ENCODE data around the gene CAMP.

The CAMP gene

GRCh38 chr3:48215019-48215418 is 8.3 kb upstream of the CAMP start:
- DNase-seq, result no peak

GRCh38 chr3:48215466-48215865 is 7.8 kb upstream of the CAMP start:
- no peak for DNase-seq

- no peak for DNase-seq
Measured at GRCh38 chr3:48215876-48216275, 7.4 kb upstream of the CAMP start.

- no peak for DNase-seq
Measured at GRCh38 chr3:48217449-48217848, 5.8 kb upstream of the CAMP start.

- no peak for DNase-seq
Measured at GRCh38 chr3:48218537-48218936, 4.8 kb upstream of the CAMP start.

- no peak for DNase-seq
Measured at GRCh38 chr3:48219543-48219942, 3.8 kb upstream of the CAMP start.

- DNase-seq, result no peak
Measured at GRCh38 chr3:48220746-48221145, 2.5 kb upstream of the CAMP start.

- no peak for DNase-seq
Measured at GRCh38 chr3:48225587-48225986, 2.3 kb downstream of the CAMP start.

- no peak for DNase-seq
Measured at GRCh38 chr3:48226939-48227338, 3.6 kb downstream of the CAMP start.

- no peak for DNase-seq
Measured at GRCh38 chr3:48232232-48232631, 8.9 kb downstream of the CAMP start.

- DNase-seq, result peak; percentile 40
Measured at GRCh38 chr3:48232734-48233133, 9.4 kb downstream of the CAMP start.

- no peak for DNase-seq
Measured at GRCh38 chr3:48233542-48233941, 10.2 kb downstream of the CAMP start.

- DNase-seq, result no peak
Measured at GRCh38 chr3:48236531-48236930, 13.2 kb downstream of the CAMP start.

GRCh38 chr3:48238531-48239085 is 15.3 kb downstream of the CAMP start:
- DNase-seq, result no peak

- DNase-seq, result no peak
Measured at GRCh38 chr3:48240000-48240963, 17.0 kb downstream of the CAMP start.

GRCh38 chr3:48241796-48242455 is 18.6 kb downstream of the CAMP start:
- no peak for DNase-seq

- no peak for DNase-seq
Measured at GRCh38 chr3:48243886-48244285, 20.6 kb downstream of the CAMP start.

- DNase-seq, result no peak
Measured at GRCh38 chr3:48244461-48244860, 21.2 kb downstream of the CAMP start.

GRCh38 chr3:48245136-48245535 is 21.8 kb downstream of the CAMP start:
- no peak for DNase-seq

- no peak for DNase-seq
Measured at GRCh38 chr3:48247401-48247811, 24.1 kb downstream of the CAMP start.

- no peak for DNase-seq
Measured at GRCh38 chr3:48248095-48248850, 25.0 kb downstream of the CAMP start.

GRCh38 chr3:48256557-48256956 is 33.3 kb downstream of the CAMP start:
- DNase-seq, result no peak

- DNase-seq, result no peak
Measured at GRCh38 chr3:48258530-48258929, 35.2 kb downstream of the CAMP start.

Measured in stimulated activated naive CD4-positive, alpha-beta T cell treated with Interleukin-2 at 50 U/mL for 16 hours (primary cell).